Gastroesophageal sphincter (tissue), 3 donors: ENCODE results near the gene CHRNE.

Experiments used
- EP300 ChIP-seq: sonication (generic); formaldehyde crosslinking; IDR thresholded peaks from one replicate; pipeline ENCODE4 v1.6.1; 2017; ENCODE audit warnings: antibody characterized with exemption, mild to moderate bottlenecking
- POLR2A ChIP-seq, 2 donors: fragments of 450-650 bp; IDR thresholded peaks; one replicate each; pipeline ENCODE4 v1.6.1; 2017; ENCODE audit warnings: antibody characterized with exemption in 2 of 2, mild to moderate bottlenecking in 2 of 2, moderate library complexity in 1 of 2
- POLR2AphosphoS5 ChIP-seq: sonication (generic); formaldehyde crosslinking; IDR thresholded peaks from one replicate; pipeline ENCODE4 v1.6.1; 2017; ENCODE audit warnings: antibody characterized with exemption
- TF ChIP-seq, protein P1 (sequence below), 4 experiments: fragments of 200-600 bp in 2 of 4; fragments of 450-650 bp in 2 of 4; sonication (generic) in 1 of 4; IDR thresholded peaks; one replicate each; pipeline ENCODE4 v1.5.1; 2017 to 2019; ENCODE audit warnings: antibody characterized with exemption in 4 of 4, mild to moderate bottlenecking in 2 of 4, moderate library complexity in 2 of 4

GRCh38 chr17:4942760-4943508 lies 40.0 kb upstream of the CHRNE start:
- TF ChIP-seq POLR2AphosphoS5, result no peak
- TF ChIP-seq, protein P1, sequence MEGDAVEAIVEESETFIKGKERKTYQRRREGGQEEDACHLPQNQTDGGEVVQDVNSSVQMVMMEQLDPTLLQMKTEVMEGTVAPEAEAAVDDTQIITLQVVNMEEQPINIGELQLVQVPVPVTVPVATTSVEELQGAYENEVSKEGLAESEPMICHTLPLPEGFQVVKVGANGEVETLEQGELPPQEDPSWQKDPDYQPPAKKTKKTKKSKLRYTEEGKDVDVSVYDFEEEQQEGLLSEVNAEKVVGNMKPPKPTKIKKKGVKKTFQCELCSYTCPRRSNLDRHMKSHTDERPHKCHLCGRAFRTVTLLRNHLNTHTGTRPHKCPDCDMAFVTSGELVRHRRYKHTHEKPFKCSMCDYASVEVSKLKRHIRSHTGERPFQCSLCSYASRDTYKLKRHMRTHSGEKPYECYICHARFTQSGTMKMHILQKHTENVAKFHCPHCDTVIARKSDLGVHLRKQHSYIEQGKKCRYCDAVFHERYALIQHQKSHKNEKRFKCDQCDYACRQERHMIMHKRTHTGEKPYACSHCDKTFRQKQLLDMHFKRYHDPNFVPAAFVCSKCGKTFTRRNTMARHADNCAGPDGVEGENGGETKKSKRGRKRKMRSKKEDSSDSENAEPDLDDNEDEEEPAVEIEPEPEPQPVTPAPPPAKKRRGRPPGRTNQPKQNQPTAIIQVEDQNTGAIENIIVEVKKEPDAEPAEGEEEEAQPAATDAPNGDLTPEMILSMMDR (IDR thresholded peaks at IDR 0.05), result no peak
- TF ChIP-seq EP300, result no peak
- no peak for TF ChIP-seq POLR2A (IDR thresholded peaks at IDR 0.05)
